Measurements from ENCODE around the gene ZNF148. TPM values are rescaled to one million over a fixed set of nuclear protein-coding genes. Genes with fewer than 3 reads are reported as not detected.

ZNF148 gene
- total RNA-seq, 4 donors from 2014 or later: 17.0 to 34.9 (median 20.0) TPM

DNA sequence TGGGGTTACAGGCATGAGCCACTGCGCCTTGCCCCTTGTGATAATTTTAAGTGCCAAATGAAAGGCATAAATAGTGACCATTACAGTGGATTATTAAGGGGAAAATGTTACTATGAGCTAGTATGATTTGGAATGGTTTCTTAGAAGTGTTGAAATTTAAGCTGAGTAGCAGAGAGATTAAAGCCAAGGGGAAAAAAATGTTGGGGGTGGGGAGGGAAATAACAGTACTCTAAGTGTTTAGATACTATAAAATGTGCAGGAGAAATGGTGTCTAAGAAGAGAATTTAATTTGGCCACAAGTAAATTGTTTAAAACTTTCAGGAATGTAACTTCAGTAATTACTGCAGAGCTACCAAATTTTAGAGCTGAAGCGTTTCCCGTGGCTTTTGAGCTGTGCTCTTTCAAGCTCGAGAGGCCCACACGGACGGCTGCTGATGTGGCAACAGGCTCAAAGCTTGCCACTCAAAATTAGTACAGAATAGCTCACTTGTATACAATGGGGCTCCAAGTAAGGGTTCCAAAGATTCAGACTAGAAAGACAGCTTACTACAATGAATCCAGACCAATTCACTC is 138.7 kb downstream of the ZNF148 start:
- ATAC-seq (no peak), DNase-seq (no peak)
- Histone ChIP-seq H3K27ac (no peak overlapping the region), H3K4me3 (no peak overlapping the region), H3K36me3 (peaks cover 0 to 15% of the 10 kb centered on the region in 2 donors), H3K27me3 (no peaks in the 10 kb centered on the region), H3K4me1 (no peaks in the 10 kb centered on the region), H3K9me3 (no peaks in the 10 kb centered on the region)
- intact Hi-C loops (cut with DNase I; ENCODE audit: low total_unique reads): no loop called here
- in situ Hi-C loops (cut with MboI; ENCODE audit: low sequenced_read_pairs in 4 of 4): no loop called here
- TF ChIP-seq POLR2A (IDR thresholded peaks at IDR 0.05) (no peak), CTCF (IDR thresholded peaks at IDR 0.05 in 4 of 5, conservative IDR thresholded peaks at IDR 0.05 in 1 of 5) (no peak)

- H3K9me3 ChIP-seq: no peaks in the 10 kb centered on the region
- intact Hi-C loops (cut with DNase I; ENCODE audit: low total_unique reads) (no loop called here), in situ Hi-C loops (cut with MboI; ENCODE audit: low sequenced_read_pairs in 4 of 4) (no loop called here)
These were observed 140.3 kb downstream of the ZNF148 start for GRCh38 chr3:125234831-125235230.

GRCh38 chr3:125232401-125232800 is 142.7 kb downstream of the ZNF148 start:
- Histone ChIP-seq H3K4me1 (no peaks in the 10 kb centered on the region), H3K36me3 (peaks cover 0 to 15% of the 10 kb centered on the region in 2 donors), H3K4me3 (no peak overlapping the region), H3K27me3 (no peaks in the 10 kb centered on the region), H3K9me3 (no peaks in the 10 kb centered on the region), H3K27ac (no peak overlapping the region)
- DNase-seq: no peak
- intact Hi-C loops (cut with DNase I; ENCODE audit: low total_unique reads): no loop called here
- ATAC-seq: no peak
- TF ChIP-seq CTCF (IDR thresholded peaks at IDR 0.05 in 4 of 5, conservative IDR thresholded peaks at IDR 0.05 in 1 of 5) (no peak), POLR2A (IDR thresholded peaks at IDR 0.05) (no peak)
- in situ Hi-C loops (cut with MboI; ENCODE audit: low sequenced_read_pairs in 4 of 4): no loop called here

More at GRCh38 chr3:125234831-125235230, 140.3 kb downstream of the ZNF148 start:
- no peaks in the 10 kb centered on the region for H3K27me3 ChIP-seq
- no peaks in the 10 kb centered on the region for H3K4me1 ChIP-seq
- H3K4me3 ChIP-seq: no peak overlapping the region
- ATAC-seq (no peak), DNase-seq (no peak)
- H3K27ac ChIP-seq: no peak overlapping the region
- peaks cover 0 to 15% of the 10 kb centered on the region in 2 donors for H3K36me3 ChIP-seq
- TF ChIP-seq POLR2A (IDR thresholded peaks at IDR 0.05) (no peak), CTCF (IDR thresholded peaks at IDR 0.05 in 4 of 5, conservative IDR thresholded peaks at IDR 0.05 in 1 of 5) (no peak)

DNA sequence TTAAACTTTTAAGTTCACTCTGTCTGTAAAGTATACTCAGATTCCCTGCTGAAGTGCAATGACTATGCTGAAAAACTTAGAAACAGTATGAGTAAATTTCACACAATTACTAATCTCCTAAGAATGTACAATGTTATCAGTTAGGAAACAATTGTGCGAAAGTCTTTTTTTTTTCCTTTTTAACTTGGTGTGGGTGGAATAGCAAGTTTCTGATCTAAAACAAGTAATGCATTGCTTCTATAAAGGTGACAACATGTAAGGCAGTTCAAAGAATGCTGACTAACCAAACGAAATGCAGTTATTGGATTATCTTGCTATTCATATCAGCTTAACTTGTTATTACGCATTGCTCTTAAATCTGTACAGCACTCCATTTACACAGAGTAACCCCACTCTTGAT is 143.2 kb downstream of the ZNF148 start:
- no peak overlapping the region for H3K27ac ChIP-seq
- H3K4me3 ChIP-seq: no peak overlapping the region
- no peaks in the 10 kb centered on the region for H3K27me3 ChIP-seq
- in situ Hi-C loops (cut with MboI; ENCODE audit: low sequenced_read_pairs in 4 of 4): no loop called here
- H3K36me3 ChIP-seq: peaks cover 0 to 15% of the 10 kb centered on the region in 2 donors
- ATAC-seq (no peak), DNase-seq (no peak)
- H3K9me3 ChIP-seq: no peaks in the 10 kb centered on the region
- TF ChIP-seq CTCF (IDR thresholded peaks at IDR 0.05 in 4 of 5, conservative IDR thresholded peaks at IDR 0.05 in 1 of 5): no peak
- no peak for TF ChIP-seq POLR2A (IDR thresholded peaks at IDR 0.05)
- intact Hi-C loops (cut with DNase I; ENCODE audit: low total_unique reads): no loop called here
- no peaks in the 10 kb centered on the region for H3K4me1 ChIP-seq

GRCh38 chr3:125229707-125230106 is 145.4 kb downstream of the ZNF148 start:
- Histone ChIP-seq H3K27ac (no peak overlapping the region), H3K4me3 (no peak overlapping the region), H3K9me3 (no peaks in the 10 kb centered on the region), H3K36me3 (peaks cover 0 to 15% of the 10 kb centered on the region in 2 donors), H3K4me1 (no peaks in the 10 kb centered on the region), H3K27me3 (no peaks in the 10 kb centered on the region)
- in situ Hi-C loops (cut with MboI; ENCODE audit: low sequenced_read_pairs in 4 of 4): no loop called here
- intact Hi-C loops (cut with DNase I; ENCODE audit: low total_unique reads): no loop called here
- ATAC-seq: no peak
- TF ChIP-seq CTCF (IDR thresholded peaks at IDR 0.05 in 4 of 5, conservative IDR thresholded peaks at IDR 0.05 in 1 of 5) (no peak), POLR2A (IDR thresholded peaks at IDR 0.05) (no peak)
- DNase-seq: no peak
